KOPT-K1 (cell line): ENCODE data around the gene METRN.
A peak's percentile ranks its signal among the peaks of the same experiment; 100 is the strongest.
"Not testable (repeated sequence)": the region's sequence is repeated elsewhere in the genome, so short reads cannot be mapped to it uniquely, and the experiment has no call there.

Experiments
- H3K27ac ChIP-seq: fragments of 200-600 bp; sonication (generic); 2 replicates; pipeline ENCODE4 v1.5.1; 2016; ENCODE audit warnings: antibody characterized with exemption, mild to moderate bottlenecking, low read depth, low read length; ENCODE audit not compliant: poor library complexity, severe bottlenecking
- H3K36me3 ChIP-seq: fragments of 200-600 bp; sonication (generic); 2 replicates; pipeline ENCODE4 v1.5.1; 2017; ENCODE audit warnings: antibody characterized with exemption, mild to moderate bottlenecking, low read length, moderate library complexity; ENCODE audit not compliant: insufficient read depth
- H3K9me3 ChIP-seq: fragments of 200-600 bp; sonication (generic); 2 replicates; pipeline ENCODE4 v1.5.1; 2017; ENCODE audit warnings: antibody characterized with exemption, low read length, mild to moderate bottlenecking; ENCODE audit not compliant: insufficient read depth, poor library complexity, severe bottlenecking

METRN gene

DNA sequence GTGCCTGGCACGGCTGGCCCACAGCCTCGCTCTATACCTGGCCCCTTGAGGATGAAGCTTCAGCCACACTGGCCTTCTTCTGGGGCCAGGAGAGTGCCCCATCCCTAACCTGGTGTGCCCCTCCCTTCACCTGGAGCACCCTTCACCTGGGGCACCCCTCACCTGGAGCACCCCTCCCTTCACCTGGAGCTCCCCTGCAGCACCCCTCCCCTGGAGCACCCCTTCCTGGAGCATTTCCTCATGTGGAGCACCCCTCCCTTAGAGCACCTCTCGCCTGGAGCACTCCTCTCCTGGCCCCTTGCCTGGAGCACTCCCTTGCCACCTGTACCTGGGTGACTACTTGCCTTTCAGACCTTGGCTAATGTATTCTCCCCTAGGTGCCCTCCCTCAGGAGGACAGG is 6.9 kb upstream of the METRN start:
- Histone ChIP-seq H3K27ac (no peak overlapping the region), H3K36me3 (no peaks in the 10 kb centered on the region), H3K9me3 (no peaks in the 10 kb centered on the region)

DNA sequence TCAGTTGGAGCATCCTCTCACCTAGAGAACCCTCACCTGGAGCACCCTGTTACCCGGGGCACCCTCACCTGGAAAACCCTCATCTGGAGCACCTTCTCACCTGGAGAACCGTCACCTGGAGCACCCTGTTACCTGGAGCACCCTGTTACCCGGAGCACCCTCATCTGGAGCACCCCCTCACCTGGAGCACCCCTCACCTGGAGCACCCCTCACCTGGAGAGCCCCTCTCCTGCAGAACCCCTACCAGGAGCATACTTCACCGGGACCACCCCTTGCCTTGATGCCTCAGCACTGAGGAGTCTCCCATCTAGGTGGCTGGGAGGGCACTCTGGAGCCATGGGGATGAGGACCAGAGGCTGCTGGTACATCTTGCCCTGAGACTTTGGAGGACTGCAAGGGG is 6.0 kb upstream of the METRN start:
- Histone ChIP-seq H3K36me3 (no peaks in the 10 kb centered on the region), H3K27ac (no peak overlapping the region), H3K9me3 (no peaks in the 10 kb centered on the region)

DNA sequence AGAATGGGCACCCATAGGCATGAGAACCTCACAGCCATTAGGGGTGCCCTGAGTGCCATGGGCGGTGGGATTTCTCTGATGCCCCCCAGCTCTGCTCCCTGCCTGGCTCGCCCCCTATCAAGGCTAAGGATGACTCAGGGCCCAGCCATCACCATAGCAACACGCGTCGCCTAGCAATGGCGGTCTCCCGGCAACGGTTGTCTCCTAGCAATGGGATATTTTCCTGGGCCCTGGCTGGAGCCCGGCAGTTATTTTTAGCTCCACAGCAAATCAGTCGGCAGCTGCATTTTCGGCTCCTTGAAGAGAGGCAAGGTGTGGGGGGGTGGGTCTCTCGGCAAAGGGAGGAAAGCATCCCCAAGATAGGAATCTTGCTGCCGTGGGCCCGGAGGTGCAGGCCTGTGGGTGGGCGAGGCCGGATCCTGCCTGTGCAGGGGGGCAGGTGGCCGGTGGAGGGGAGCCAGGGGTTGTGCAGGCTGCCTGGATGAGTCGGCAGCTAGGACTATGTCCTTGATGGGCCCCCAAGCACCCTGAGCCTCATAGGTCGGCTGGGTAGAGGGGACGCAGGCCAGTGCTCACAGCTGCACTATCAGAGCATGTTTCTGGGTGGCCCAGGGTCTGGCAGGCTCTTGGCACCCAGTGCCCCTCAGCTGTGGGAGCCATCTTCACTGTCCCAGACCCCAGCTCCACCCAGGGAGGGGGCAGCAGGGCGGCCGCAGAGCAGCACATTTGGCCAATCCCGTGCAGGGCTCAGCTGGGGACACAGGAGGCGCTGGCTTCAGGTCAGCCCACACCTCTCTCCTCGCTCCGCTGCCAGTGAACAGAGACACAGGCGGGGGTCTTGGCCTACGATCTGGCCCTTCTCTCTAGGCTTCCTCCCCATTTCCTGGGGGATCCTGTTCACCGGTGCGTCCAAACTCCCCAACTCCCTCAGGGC is 5.1 kb upstream of the METRN start:
- no peak overlapping the region for H3K27ac ChIP-seq
- H3K36me3 ChIP-seq = no peaks in the 10 kb centered on the region
- no peaks in the 10 kb centered on the region for H3K9me3 ChIP-seq

DNA sequence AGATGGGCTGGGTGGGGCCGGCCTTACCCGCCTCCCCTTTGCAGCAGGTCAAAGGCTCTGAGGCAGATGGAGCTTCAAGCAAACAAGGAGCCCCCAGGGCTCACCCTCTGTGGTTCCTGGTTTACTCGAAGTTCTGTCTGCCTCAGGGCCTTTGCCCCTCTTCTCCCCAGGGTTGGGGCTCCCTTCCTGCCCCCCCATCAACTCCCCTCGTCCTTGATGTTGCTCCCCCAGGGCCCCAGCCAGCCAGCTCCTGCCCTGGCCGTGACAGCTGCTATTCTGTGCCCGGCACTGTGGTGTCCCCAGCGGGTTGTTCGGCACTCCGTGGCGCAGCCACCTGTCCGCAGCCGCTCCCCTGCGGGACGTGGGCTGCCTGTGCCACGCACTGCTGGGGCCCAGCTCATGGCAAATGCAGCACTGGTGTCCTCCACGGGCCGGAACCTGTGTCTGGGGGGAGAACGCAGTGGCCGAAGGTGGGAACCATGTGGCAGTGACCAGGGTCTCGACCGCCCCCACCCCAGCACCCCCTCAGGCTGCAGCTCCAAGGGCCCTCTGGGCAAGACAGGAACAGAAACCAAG is 4.3 kb upstream of the METRN start:
- no peak overlapping the region for H3K27ac ChIP-seq
- H3K9me3 ChIP-seq = no peaks in the 10 kb centered on the region
- H3K36me3 ChIP-seq = no peaks in the 10 kb centered on the region

DNA sequence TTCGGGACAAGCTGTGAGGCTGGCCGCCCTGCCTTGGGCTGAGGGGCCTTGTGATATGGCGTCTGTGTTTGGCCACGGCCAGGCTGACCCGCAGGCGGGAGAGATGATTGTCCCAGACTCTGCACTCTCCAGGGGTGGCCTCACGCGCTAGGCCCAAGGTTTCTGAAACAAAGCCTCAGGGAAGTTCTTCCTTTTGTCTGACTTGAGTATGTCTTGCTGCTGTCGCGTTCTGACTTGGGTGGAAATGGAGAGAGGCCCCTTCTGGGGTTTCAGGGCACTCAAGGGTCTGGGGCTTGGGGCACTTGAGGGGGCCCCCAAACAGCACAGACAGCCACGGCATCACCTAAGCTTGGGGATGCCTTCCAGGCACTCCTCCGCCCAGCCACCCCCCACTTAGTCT is 3.8 kb upstream of the METRN start:
- H3K9me3 ChIP-seq = no peaks in the 10 kb centered on the region
- no peak overlapping the region for H3K27ac ChIP-seq
- no peaks in the 10 kb centered on the region for H3K36me3 ChIP-seq

DNA sequence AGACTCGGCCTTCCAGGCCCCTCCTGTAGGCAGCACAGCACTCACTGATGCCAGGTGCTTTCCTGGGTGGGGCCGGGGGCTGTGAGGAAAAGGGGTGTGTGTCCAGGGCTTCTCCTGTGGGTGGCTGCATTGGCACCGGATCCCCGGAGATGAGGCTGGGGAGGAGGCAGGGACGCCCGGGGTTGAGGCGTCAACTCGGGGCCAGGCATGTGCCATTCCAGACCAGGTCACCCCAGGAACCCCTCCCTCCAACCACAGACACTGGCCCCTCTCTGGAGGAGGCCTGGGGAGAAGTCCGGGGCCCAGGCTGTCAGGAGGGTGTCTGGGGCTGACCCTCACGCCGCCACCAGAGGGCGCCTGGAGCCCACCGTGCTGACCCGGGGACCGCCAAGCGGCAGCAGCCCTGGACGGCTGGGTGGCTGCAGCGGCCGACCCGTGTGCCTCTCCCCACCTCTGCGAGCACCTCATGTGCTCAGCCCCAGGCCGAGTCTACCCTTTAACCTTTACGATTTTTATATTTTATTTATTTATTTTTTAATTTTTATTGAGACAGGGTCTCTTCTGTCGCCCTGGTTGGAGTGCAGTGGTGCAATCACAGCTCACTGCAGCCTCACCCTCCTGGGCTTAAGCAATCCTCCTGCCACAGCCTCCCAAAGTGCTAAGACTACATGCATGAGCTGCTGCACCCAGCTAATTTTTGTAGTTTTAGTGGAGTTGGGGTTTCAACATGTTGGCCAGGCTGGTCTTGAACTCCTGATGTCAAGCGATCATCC is 3.2 kb upstream of the METRN start:
- Histone ChIP-seq H3K36me3 (no peaks in the 10 kb centered on the region), H3K27ac (no peak overlapping the region), H3K9me3 (no peaks in the 10 kb centered on the region)

DNA sequence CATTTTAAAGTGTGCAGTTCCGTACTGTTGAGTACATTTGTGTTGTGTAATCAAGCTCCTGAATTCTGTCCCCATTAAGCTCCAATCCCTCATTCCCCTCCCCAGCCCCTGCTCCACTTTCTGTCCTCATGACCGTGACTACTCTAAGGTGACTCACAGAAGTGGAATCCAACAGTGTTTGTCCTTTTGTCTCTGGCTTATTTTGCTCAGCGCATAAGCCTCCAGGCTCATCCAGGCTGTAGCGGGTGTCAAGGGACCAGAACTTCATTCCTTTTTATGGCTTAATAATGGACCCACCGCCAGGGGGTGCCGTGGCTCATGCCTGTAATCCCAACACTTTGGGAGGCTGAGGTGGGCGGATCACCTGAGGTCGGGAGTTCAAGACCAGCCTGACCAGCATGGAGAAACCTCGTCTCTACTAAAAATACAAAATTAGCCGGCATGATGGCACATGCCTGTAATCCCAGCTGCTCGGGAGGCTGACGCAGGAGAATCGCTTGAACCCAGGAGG is 2.1 kb upstream of the METRN start:
- H3K9me3 ChIP-seq, H3K27ac ChIP-seq, H3K36me3 ChIP-seq: not testable (repeated sequence)

DNA sequence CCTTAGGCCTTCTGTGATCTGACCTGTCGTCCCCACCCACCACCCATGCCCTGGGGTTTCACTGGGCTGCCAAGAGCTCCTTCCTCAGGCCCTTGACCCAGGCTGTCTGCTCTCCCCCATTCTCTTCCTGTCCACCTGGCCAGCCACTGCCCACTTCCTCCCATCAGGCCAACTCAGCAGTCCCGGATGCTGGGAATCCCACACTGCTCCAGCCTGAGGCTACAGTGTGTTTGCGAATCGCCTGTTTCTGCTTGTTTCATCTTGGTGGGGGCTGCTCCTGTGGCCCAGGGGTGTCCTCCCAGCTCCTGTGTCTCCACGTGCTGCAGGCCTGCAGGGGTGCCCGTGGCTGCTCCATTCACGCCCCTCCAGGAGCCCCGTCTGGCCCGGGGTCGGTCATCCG is 839 bp upstream of the METRN start:
- H3K9me3 ChIP-seq = no peaks in the 10 kb centered on the region
- H3K36me3 ChIP-seq = no peaks in the 10 kb centered on the region
- no peak overlapping the region for H3K27ac ChIP-seq

DNA sequence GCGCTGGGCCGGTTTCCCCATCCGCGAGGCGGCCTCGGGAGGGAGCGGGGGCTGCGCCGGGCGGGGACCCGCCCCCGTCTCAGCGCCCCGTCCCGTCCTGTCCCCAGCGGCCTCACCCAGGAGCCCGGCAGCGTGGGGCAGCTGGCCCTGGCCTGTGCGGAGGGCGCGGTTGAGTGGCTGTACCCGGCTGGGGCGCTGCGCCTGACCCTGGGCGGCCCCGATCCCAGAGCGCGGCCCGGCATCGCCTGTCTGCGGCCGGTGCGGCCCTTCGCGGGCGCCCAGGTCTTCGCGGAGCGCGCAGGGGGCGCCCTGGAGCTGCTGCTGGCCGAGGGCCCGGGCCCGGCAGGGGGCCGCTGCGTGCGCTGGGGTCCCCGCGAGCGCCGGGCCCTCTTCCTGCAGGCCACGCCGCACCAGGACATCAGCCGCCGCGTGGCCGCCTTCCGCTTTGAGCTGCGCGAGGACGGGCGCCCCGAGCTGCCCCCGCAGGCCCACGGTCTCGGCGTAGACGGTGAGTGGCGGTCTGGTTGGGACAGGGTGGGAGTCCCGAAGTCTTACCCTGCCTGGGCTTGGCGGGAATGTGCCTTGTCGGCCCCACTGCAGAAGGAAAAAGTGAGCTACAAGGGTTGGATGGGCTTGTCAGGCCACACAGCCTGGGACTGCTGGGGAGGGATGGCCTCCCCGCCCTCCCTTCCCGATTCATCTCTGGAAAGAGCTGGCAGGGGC is 720 bp downstream of the METRN start:
- Histone ChIP-seq H3K36me3 (no peaks in the 10 kb centered on the region), H3K27ac (no peak overlapping the region), H3K9me3 (no peaks in the 10 kb centered on the region)

DNA sequence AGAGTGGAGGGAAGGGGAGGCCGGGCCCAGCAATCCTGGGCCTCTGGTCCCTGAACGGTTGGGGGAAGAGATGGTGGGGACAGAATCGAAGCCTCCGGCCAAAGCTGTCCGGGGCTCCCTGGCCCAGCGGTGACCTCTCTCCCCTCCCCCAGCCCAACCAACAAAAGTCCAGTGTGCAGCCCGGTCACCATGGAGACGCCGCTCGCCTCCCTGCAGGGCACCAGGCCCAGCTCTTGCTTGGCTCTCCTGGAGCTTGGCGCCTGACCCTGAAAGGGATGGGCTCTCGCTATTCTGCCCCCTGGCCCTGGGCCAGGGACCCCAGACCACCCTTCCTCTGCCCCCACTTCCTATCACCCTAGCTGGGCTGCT is 1.3 kb downstream of the METRN start:
- Histone ChIP-seq H3K9me3 (no peaks in the 10 kb centered on the region), H3K27ac (no peak overlapping the region), H3K36me3 (no peaks in the 10 kb centered on the region)

DNA sequence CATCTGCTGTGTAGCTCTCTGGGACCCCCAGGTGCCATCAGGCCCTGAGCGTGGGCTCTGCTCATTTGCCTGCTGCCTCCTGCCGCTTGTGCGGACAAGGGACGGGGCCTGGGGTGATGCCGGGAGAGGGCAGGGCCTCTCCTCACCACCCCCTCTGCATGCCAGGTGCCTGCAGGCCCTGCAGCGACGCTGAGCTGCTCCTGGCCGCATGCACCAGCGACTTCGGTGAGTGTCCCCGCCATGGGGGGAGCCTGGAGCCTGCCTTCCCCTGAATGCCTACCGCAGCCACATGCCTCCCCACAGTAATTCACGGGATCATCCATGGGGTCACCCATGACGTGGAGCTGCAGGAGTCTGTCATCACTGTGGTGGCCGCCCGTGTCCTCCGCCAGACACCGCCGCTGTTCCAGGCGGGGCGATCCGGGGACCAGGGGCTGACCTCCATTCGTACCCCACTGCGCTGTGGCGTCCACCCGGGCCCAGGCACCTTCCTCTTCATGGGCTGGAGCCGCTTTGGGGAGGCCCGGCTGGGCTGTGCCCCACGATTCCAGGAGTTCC is 1.9 kb downstream of the METRN start:
- H3K36me3 ChIP-seq = no peaks in the 10 kb centered on the region
- no peak overlapping the region for H3K27ac ChIP-seq
- no peaks in the 10 kb centered on the region for H3K9me3 ChIP-seq

DNA sequence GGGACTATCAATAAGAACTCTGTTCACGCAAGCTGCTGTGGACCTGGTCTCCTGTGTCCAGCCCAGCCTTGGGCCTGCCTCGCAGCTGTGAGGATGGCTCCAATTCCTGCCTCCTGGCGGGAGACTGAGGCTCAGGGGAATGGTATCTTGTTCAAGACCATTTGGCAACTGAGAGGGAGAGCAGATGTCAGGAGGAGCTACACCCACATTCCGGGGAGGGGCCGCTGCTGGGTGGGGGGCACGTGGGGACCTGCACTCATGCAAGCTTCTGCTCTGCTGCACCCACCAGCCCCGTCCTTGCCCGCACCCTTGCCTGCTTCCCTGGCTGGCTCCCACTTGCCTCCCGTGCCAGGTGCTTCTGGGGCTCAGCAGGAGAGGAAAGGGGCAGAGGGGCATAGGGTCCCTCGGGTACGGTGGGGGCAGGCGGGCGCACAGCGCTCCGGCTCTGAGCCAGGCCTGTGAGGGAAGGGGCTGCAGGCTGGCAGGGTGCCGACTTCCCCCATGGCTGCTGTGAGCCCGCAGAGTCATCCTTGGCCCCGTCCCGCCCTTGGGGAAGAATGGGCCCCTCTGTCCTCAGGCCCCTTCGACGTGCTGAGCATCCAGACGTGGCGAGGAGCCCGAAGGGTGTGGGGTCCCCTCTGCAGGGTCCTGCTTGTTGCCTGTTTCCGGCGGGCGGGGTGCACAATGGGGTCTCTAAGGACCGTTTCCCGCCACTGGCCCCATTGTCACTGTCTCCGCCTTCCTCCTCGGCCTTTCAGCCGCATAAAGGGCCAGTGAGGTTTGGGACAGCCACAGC is 2.7 kb downstream of the METRN start:
- Histone ChIP-seq H3K36me3 (no peaks in the 10 kb centered on the region), H3K27ac (no peak overlapping the region), H3K9me3 (no peaks in the 10 kb centered on the region)

DNA sequence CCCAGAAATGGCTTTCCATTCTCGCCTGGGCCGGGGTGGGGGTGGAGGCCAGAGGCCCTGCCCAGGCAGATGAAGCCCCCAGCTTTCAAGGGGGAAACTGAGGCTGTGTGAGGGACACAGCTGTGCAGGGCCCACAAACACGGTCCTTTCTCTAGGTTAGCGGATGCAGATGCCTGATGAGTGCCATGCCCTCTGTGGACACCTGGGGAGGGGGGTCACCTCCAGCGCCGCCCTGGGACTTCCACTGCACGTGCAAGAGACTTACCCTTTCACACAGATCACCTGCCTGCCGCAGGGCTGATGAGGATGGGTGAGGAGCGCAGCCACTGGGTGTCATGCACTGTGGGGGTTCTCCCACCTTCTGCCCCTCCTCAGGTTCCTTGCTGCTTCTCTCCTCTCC is 3.5 kb downstream of the METRN start:
- Histone ChIP-seq H3K27ac (no peak overlapping the region), H3K36me3 (no peaks in the 10 kb centered on the region), H3K9me3 (no peaks in the 10 kb centered on the region)

DNA sequence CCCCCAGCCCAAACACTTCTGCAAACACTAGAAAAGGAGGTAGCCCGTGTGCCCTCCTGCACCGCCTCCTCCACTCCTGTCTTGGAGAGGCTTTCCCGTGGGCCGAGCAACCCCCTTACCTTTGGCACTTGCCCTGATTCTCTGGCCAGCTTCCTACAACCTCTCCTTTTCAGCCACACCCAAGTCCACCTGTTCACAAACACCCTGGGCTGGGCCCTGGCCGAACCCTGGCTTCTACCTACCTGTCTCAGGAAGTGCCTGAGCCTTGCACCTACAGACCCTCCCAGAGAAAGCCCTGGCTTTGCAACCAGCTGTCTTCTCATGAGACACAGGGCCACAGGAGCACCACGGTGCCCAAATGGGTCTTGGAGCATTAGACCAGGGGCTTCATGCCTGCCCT is 4.0 kb downstream of the METRN start:
- no peaks in the 10 kb centered on the region for H3K36me3 ChIP-seq
- peak overlapping the region; percentile 84 for H3K27ac ChIP-seq
- no peaks in the 10 kb centered on the region for H3K9me3 ChIP-seq
